H54 (cell line): ENCODE data around the gene TRIM6.
"Not testable (repeated sequence)": the region's sequence is repeated elsewhere in the genome, so short reads cannot be mapped to it uniquely, and the experiment has no call there.

Source experiments
- DNase-seq: peaks from one replicate; pipeline ENCODE4 v3.0.0; 2011; ENCODE audit warnings: low spot score, mixed read lengths; ENCODE audit not compliant: insufficient read length
- FAIRE-seq: peaks from 3 replicates; lab custom pipeline; 2011; peaks lifted over from hg19 to GRCh38; lab: Jason Lieb, UNC
- POLR2A ChIP-seq: IDR thresholded peaks from 2 replicates; pipeline ENCODE4 v1.6.1; 2011; ENCODE audit warnings: low read depth, mild to moderate bottlenecking, low read length

TRIM6 gene

GRCh38 chr11:5622802-5623201, 26.4 kb downstream of the TRIM6 start:
- DNase-seq: no peak
- FAIRE-seq: no peak
- no peak for TF ChIP-seq POLR2A

GRCh38 chr11:5624489-5625279, 28.2 kb downstream of the TRIM6 start, which contains the start of gene TRIM34:
TSS of gene TRIM34 (plus strand) at chr11:5625001. CDS start at chr11:5632332, 7,331 bp downstream.
- FAIRE-seq (peak; percentile 84), DNase-seq (peak; percentile 85)
- no peak; the same call in 1 of the 2 replicates for TF ChIP-seq POLR2A

GRCh38 chr11:5625281-5625680, 28.8 kb downstream of the TRIM6 start:
- FAIRE-seq (no peak), DNase-seq (peak; percentile 8)
- TF ChIP-seq POLR2A: no peak

- DNase-seq (no peak), FAIRE-seq (no peak)
Measured at GRCh38 chr11:5626196-5626595, 29.8 kb downstream of the TRIM6 start.

GRCh38 chr11:5631417-5631816, 35.0 kb downstream of the TRIM6 start:
- no peak for DNase-seq
- TF ChIP-seq POLR2A: no peak
- no peak for FAIRE-seq

More at GRCh38 chr11:5626196-5626595, 29.8 kb downstream of the TRIM6 start:
- no peak for TF ChIP-seq POLR2A

GRCh38 chr11:5631969-5632635, 35.7 kb downstream of the TRIM6 start:
- DNase-seq (no peak), FAIRE-seq (no peak)
- no peak for TF ChIP-seq POLR2A

DNA sequence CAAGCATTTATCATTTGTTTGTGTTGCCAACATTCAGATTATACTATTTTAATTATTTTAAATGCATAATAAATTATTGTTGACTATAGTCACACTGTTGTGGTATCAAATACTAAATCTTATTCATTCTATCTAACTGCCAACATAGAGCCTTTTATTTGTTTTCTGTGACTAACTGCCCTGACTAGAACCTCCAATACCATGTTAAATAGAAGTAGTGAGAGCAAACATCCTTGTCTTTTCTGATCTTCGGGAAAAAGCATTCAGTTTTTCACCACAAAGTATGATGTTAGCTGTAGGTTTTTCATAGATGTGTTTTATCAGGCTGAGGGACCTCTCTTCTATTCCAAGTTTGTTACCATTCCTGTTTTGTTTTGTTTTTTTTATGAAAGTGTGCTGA, 43.5 kb downstream of the TRIM6 start:
- DNase-seq (no peak), FAIRE-seq (no peak)
- no peak for TF ChIP-seq POLR2A

DNA sequence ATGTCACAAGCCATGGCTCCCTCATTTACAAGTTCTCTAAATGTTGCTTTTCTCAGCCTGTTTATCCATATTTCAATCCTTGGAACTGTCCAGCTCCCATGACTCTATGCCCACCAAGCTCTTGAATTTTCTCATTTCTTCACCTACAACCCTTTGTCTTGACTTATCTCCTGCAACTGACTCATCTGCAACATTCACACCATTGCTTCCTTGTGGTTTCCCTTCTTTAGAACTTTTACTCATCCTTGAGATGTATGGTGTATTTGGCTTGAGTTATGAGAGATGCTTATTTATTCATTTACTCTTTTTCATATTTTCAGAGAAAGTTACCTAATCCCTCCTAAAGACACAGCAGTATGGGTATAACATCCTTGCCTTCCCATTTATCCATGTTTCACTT, 47.1 kb downstream of the TRIM6 start:
- FAIRE-seq (peak; percentile 27), DNase-seq (no peak)
- TF ChIP-seq POLR2A: no peak

GRCh38 chr11:5646139-5646538, 49.7 kb downstream of the TRIM6 start:
- FAIRE-seq (no peak), DNase-seq (no peak)
- TF ChIP-seq POLR2A: no peak

DNA sequence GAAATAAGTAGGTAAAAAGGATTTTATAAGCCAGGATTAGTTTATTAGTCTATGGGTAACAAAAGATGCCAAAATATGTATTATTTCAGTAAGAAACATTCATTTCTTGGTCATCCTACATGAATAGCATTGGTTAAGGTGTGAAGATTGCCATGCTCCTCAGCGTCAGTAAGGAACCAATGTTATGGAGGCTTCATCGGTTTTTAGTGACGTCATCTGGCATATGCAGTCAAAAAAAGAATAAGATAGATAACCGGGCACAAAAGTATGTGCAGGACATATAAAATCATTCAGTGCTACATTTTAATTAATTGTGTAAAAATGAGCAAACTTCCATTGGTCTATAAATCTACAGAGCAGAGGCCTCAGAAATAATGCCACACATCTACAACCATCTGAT, 59.0 kb downstream of the TRIM6 start:
- no peak for TF ChIP-seq POLR2A
- no peak for DNase-seq
- FAIRE-seq: no peak

GRCh38 chr11:5656956-5657355, 60.5 kb downstream of the TRIM6 start:
- FAIRE-seq, DNase-seq: not testable (repeated sequence)

DNA sequence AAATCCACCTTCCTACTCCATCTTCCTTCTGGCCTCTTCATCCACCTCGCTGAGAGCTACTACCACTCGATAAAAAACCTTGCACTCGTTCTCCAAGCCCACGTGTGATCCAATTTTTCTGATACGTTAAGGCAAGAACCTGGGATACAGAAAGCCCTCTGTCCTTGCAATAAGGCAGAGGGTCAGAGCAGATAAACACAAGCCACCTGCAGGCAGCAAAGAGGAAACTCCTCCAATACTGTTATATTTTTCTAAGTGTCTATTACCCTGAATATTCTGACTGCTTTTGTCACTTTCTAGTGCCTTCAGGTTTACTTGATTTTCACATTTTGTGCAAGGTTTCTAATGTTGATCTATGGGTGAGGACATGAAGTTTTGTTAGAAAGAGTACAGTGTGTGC, 61.9 kb downstream of the TRIM6 start:
- FAIRE-seq: no peak
- no peak for TF ChIP-seq POLR2A
- no peak for DNase-seq
